Transverse colon (tissue), 4 donors: ENCODE data around the gene RAB3A.

Experiments
- POLR2A ChIP-seq: fragments of 450-650 bp; IDR thresholded peaks from one replicate; pipeline ENCODE4 v1.6.1; 2016; ENCODE audit warnings: antibody characterized with exemption, mild to moderate bottlenecking, moderate library complexity
- POLR2AphosphoS5 ChIP-seq, 3 donors: sonication (generic); formaldehyde crosslinking; IDR thresholded peaks; one replicate each; pipeline ENCODE4 v1.6.1; 2016; ENCODE audit warnings: antibody characterized with exemption in 3 of 3
- TF ChIP-seq, protein P1 (sequence below), 5 experiments: fragments of 200-600 bp in 3 of 5; fragments of 450-650 bp in 2 of 5; sonication (generic) in 3 of 5; IDR thresholded peaks; 1 replicate in 2 of 5; 2 replicates in 3 of 5; pipeline ENCODE4 v1.5.1; 2016 to 2017; ENCODE audit warnings: antibody characterized with exemption in 5 of 5, inconsistent platforms in 3 of 5, mild to moderate bottlenecking in 2 of 5, moderate library complexity in 1 of 5

DNA sequence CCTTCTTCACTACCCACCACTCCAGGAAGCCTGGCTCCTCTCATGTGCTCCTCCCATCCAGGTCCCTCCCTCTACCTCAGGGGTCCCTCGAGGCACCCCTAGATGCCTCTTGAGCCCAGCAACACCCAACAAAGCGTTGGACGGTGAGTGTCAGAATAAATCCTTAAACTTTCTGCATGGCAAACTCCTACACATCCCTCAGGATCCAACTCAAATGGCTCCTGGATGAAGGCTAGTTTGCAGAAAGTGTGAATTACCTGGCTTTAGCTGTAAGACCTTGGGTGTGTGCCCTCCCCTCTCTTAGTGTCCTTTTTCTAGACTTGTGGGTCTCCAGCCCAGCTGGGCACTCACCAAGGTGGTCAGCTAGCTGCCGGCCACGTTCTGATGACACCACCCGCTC lies 5.5 kb downstream of the RAB3A start:
- TF ChIP-seq, protein P1, sequence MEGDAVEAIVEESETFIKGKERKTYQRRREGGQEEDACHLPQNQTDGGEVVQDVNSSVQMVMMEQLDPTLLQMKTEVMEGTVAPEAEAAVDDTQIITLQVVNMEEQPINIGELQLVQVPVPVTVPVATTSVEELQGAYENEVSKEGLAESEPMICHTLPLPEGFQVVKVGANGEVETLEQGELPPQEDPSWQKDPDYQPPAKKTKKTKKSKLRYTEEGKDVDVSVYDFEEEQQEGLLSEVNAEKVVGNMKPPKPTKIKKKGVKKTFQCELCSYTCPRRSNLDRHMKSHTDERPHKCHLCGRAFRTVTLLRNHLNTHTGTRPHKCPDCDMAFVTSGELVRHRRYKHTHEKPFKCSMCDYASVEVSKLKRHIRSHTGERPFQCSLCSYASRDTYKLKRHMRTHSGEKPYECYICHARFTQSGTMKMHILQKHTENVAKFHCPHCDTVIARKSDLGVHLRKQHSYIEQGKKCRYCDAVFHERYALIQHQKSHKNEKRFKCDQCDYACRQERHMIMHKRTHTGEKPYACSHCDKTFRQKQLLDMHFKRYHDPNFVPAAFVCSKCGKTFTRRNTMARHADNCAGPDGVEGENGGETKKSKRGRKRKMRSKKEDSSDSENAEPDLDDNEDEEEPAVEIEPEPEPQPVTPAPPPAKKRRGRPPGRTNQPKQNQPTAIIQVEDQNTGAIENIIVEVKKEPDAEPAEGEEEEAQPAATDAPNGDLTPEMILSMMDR (IDR thresholded peaks at IDR 0.05) = no peak
- no peak for TF ChIP-seq POLR2A
- TF ChIP-seq POLR2AphosphoS5 (IDR thresholded peaks at IDR 0.05) = no peak
